Stomach (tissue), 9 donors: ENCODE data around the gene NOXRED1. TPM values are rescaled to one million over a fixed set of nuclear protein-coding genes. Genes with fewer than 3 reads are reported as not detected.

Experiments
- DNase-seq, 2 donors: peaks; one replicate each; pipeline versions ENCODE4 v3.0.0 to v3.0.0-alpha.2; 2013 to 2019
- H3K27ac ChIP-seq, 5 donors: fragments of 200-600 bp in 4 of 5; sonication (generic) in 4 of 5; one replicate each; pipeline ENCODE4 v1.5.1; 2013 to 2019; ENCODE audit warnings: mild to moderate bottlenecking in 1 of 5, moderate library complexity in 1 of 5
- H3K27me3 ChIP-seq, 3 donors: fragments of 200-600 bp; sonication (generic); one replicate each; pipeline ENCODE4 v1.5.1; 2017 to 2019; ENCODE audit warnings: mixed run types in 1 of 3
- H3K36me3 ChIP-seq, 4 donors: fragments of 200-600 bp; sonication (generic); 1 replicate in 3 of 4; 2 replicates in 1 of 4; pipeline ENCODE4 v1.5.1; 2016 to 2019
- H3K4me1 ChIP-seq, 4 donors: fragments of 200-600 bp; sonication (generic); one replicate each; pipeline ENCODE4 v1.5.1; 2016 to 2019
- H3K4me3 ChIP-seq, 4 donors: fragments of 200-600 bp; sonication (generic) in 3 of 4; one replicate each; pipeline ENCODE4 v1.5.1; 2016 to 2019; ENCODE audit warnings: mild to moderate bottlenecking in 1 of 4
- H3K9me3 ChIP-seq, 4 donors: fragments of 200-600 bp; sonication (generic); one replicate each; pipeline ENCODE4 v1.5.1; 2016 to 2019
- EP300 ChIP-seq: sonication (generic); formaldehyde crosslinking; IDR thresholded peaks from one replicate; pipeline ENCODE4 v1.6.1; 2017; ENCODE audit warnings: antibody characterized with exemption
- POLR2A ChIP-seq, 4 donors: fragments of 450-650 bp; IDR thresholded peaks; one replicate each; pipeline ENCODE4 v1.6.1; 2016; ENCODE audit warnings: antibody characterized with exemption in 4 of 4, control low read depth in 2 of 4, mild to moderate bottlenecking in 1 of 4, moderate library complexity in 1 of 4
- POLR2AphosphoS5 ChIP-seq, 3 donors: sonication (generic); formaldehyde crosslinking; IDR thresholded peaks; one replicate each; pipeline ENCODE4 v1.6.1; 2016; ENCODE audit warnings: antibody characterized with exemption in 3 of 3
- WGBS, 5 donors: extraction: QIAGEN DNeasy Blood & Tissue Kit in 3 of 5; methylation state at CpG; one replicate each; pipeline versions ENCODE4 v1.1.5 to v1.1.7; 2013 to 2018; 5-methylcytosine and 5-hydroxymethylcytosine counted together
- intact Hi-C: fragments of 100-400 bp; cut with DNase I; formaldehyde crosslinking; loops from one replicate; pipeline ENCODE4 v1.15.1; 2023; ENCODE audit warnings: low total_unique reads
- polyA plus RNA-seq, 3 donors: library from polyadenylated mRNA; stranded (reverse); fragments of 200-250 nt; gene quantifications; one replicate each; pipeline ENCODE4 v1.2.3, GENCODE V29; 2013
- total RNA-seq, 5 donors: library from RNA; depleted of rRNA; stranded (reverse); fragments of >200 nt; gene quantifications; one replicate each; pipeline versions ENCODE4 v1.1.0 to v1.2.3, GENCODE V29; 2014 to 2016
- TF ChIP-seq, protein P1 (sequence below), 7 experiments: fragments of 450-650 bp in 4 of 7; fragments of 200-600 bp in 3 of 7; sonication (generic) in 3 of 7; IDR thresholded peaks; one replicate each; pipeline ENCODE4 v1.5.1; 2016 to 2019; ENCODE audit warnings: antibody characterized with exemption in 7 of 7, control low read depth in 2 of 7, mild to moderate bottlenecking in 1 of 7
- donor health status: healthy with polysubstance abuse.
- donor health status: Bipolar disorder and iron deficiency.
- donor health status: healthy.

Gene NOXRED1
- total and polyA plus RNA-seq, 8 donors: 0.08 to 0.46 (median 0.18) TPM; not detected in 5

DNA sequence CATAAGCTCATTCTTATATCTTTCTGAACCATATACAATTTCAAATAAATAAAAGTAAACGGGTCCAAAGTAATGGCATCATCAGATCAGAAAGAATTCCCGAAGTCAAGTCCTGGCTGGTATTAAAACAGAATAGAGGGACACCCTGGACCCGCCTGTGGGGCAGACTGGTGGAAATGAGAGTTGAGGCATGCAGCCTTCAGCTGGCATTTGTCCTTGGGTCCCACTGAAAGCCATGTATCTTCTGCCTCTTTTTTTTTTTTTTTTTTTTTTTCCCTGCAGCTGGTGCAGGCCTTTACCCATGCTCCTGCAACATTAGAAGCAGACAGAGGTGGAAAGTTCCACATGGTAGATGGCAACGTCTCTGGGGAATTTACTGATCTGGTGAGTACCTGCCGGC is 44.5 kb upstream of the NOXRED1 start:
- Histone ChIP-seq H3K36me3 (peaks cover 56 to 76% (median 75%) of the 10 kb centered on the region in 4 donors), H3K4me3 (no peak overlapping the region), H3K9me3 (no peaks in the 10 kb centered on the region), H3K27me3 (no peaks in the 10 kb centered on the region), H3K4me1 (no peaks in the 10 kb centered on the region), H3K27ac (no peak overlapping the region)
- 86 to 91% (median 87%) methylated on average over 5 of the region's 5 CpGs for WGBS, 5 donors
- intact Hi-C loops: no loop called here
- DNase-seq: no peak
- TF ChIP-seq POLR2AphosphoS5 (IDR thresholded peaks at IDR 0.05) (no peak), EP300 (no peak), POLR2A (IDR thresholded peaks at IDR 0.05) (no peak)
- TF ChIP-seq, protein P1, sequence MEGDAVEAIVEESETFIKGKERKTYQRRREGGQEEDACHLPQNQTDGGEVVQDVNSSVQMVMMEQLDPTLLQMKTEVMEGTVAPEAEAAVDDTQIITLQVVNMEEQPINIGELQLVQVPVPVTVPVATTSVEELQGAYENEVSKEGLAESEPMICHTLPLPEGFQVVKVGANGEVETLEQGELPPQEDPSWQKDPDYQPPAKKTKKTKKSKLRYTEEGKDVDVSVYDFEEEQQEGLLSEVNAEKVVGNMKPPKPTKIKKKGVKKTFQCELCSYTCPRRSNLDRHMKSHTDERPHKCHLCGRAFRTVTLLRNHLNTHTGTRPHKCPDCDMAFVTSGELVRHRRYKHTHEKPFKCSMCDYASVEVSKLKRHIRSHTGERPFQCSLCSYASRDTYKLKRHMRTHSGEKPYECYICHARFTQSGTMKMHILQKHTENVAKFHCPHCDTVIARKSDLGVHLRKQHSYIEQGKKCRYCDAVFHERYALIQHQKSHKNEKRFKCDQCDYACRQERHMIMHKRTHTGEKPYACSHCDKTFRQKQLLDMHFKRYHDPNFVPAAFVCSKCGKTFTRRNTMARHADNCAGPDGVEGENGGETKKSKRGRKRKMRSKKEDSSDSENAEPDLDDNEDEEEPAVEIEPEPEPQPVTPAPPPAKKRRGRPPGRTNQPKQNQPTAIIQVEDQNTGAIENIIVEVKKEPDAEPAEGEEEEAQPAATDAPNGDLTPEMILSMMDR (IDR thresholded peaks at IDR 0.05): no peak

DNA sequence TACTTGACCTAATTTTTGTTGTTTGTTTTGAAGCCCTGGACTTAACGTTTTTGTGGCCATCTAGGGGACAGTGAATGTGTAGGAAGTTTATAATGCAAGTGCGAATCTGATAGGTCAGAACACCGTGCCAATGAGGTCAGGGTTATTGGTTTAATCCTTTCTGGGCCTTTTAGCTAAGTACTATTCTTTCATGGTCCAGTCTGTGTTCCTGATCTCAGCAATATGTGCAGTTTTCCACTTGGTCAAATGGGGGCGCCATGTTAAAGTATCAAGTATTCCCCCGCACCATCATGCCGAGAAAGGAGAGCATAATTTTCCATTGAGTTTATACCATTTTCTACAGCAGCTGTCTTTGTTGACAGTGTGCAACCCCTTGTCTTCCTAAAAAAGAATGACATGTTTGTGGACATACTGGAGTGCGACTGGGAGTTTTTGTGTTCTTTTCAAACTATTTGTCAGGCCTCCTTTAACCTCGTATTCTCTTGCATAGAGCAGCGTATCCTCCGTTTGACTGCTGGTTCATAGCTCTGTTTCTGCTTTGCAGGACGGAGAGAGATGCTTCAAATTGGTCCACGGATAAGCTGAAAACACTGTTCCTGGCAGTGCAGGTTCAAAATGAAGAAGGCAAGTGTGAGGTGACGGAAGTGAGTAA is 35.9 kb upstream of the NOXRED1 start:
- peak overlapping the region in 1 of 5 donors; percentile 93 for H3K27ac ChIP-seq
- TF ChIP-seq, protein P1 (IDR thresholded peaks at IDR 0.05): peak in 3 of 7 experiments; percentile 25 to 36 (median 34)
- no peak for TF ChIP-seq POLR2AphosphoS5 (IDR thresholded peaks at IDR 0.05)
- H3K27me3 ChIP-seq: no peaks in the 10 kb centered on the region
- H3K9me3 ChIP-seq: no peaks in the 10 kb centered on the region
- peaks cover 46 to 49% (median 47%) of the 10 kb centered on the region in 4 donors for H3K36me3 ChIP-seq
- peaks cover 13 to 49% (median 35%) of the 10 kb centered on the region in 4 donors for H3K4me1 ChIP-seq
- 28 to 32% (median 31%) methylated on average over 13 of the region's 13 CpGs for WGBS, 5 donors
- peak; percentile 66 to 84 for DNase-seq
- peak overlapping the region; percentile 87 to 98 (median 98) for H3K4me3 ChIP-seq
- intact Hi-C loops: loop anchor here (10.0 kb wide), 2 partner anchors 86 to 134 kb away; partner anchors contain the start of genes GSTZ1 and POMT2

DNA sequence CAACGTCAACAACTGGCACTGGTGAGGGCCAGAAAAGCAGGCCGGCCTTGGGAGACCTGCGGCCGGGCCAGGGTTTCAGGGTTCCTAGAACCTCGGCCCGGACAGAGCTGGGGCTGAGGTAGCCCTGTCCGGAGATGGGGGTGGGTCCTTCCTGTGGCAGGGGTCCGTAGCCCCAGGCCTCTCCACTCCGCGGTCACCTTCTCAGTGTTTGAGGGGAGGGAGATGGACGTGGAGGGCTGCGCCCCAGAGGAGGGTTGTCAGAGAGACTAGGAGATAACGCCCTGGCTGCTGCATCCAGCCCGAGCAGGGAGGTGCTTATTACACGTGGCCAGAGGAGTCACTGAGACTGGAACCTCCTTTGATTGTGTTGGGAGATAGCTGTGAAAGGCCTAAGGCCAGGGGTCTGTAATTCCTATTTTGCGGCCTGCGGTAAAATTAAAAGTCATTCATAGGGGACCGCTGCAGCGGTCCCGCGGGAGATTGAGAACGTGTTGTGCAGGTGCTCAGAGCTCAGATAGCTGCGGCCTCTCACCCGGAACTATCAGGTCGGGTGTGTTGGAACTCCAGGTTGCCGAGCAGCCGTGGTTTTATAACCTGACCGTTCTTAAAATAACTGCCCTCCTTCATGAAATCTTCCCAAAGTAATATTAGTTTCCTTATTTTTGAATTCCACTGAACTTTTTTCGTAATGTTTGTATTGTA is 35.1 kb upstream of the NOXRED1 start:
- peaks cover 39 to 46% (median 43%) of the 10 kb centered on the region in 4 donors for H3K36me3 ChIP-seq
- no peaks in the 10 kb centered on the region for H3K9me3 ChIP-seq
- intact Hi-C loops: loop anchor here (10.0 kb wide), 2 partner anchors 86 to 134 kb away; partner anchors contain the start of genes GSTZ1 and POMT2
- H3K4me1 ChIP-seq: peaks cover 13 to 49% (median 35%) of the 10 kb centered on the region in 4 donors
- 0 to 1% (median 1%) methylated on average over 24 to 29 of the region's 29 CpGs for WGBS, 5 donors
- no peak for TF ChIP-seq EP300
- TF ChIP-seq POLR2A (IDR thresholded peaks at IDR 0.05): no peak
- TF ChIP-seq, protein P1 (IDR thresholded peaks at IDR 0.05): no peak
- TF ChIP-seq POLR2AphosphoS5 (IDR thresholded peaks at IDR 0.05): no peak
- peak overlapping the region; percentile 87 to 98 (median 98) for H3K4me3 ChIP-seq
- peak; percentile 43 to 61 for DNase-seq
- H3K27me3 ChIP-seq: no peaks in the 10 kb centered on the region
- H3K27ac ChIP-seq: peak overlapping the region; percentile 91 to 96 (median 93)

DNA sequence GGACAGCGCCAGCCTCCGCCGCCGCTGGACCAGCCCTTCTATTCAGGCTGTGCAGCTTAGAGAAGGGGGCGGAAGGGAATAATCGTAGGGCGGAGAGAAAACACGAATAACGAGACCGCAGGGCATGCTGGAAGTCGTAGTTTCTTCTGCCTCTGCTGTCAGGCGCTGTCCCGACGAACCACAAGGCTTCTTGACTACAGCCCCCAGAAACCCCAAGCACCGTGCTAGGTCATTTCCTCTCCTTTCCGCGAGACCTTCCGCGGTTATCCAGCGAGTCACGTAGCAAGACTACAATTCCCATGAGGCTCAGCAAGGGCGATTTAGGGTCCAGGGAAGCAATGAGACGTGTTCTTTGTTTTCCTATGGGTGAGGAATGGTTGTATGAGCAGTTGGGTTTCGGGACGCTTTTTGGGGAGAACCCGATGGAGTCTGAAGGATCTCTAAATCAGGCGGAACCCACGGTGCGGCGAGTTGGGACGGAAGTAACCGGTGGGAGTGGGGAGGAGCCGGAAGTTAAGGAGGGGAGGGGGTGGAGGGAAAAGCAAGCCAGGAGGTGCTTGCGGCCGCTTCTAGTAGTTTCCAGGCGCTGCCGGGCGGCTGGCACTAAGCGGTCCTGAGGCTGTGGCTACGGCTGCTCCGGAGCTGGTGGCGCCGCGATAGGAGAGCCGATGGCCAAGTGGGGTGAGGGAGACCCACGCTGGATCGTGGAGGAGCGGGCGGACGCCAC is 34.4 kb upstream of the NOXRED1 start, which contains the start of the genes AHSA1 and VIPAS39:
Gene AHSA1 (plus strand): TSS at position 572 of the 727 bp plus-strand sequence. CDS start 97 bp downstream, at position 669.
Gene VIPAS39 (minus strand): TSS at position 80 of the 727 bp plus-strand sequence. CDS start 3,499 bp downstream, outside the sequence.
- WGBS, 5 donors: 0 to 1% (median 0%) methylated on average over 48 to 50 of the region's 50 CpGs
- Histone ChIP-seq H3K4me3 (peak within 1 kb of the TSS; percentile 87 to 98 (median 98)), H3K27me3 (no peaks in the 10 kb centered on the region), H3K4me1 (peaks cover 13 to 49% (median 35%) of the 10 kb centered on the region in 4 donors), H3K36me3 (peaks cover 39 to 46% (median 43%) of the 10 kb centered on the region in 4 donors), H3K9me3 (no peaks in the 10 kb centered on the region), H3K27ac (peak within 1 kb of the TSS; percentile 91 to 96 (median 93))
- peak; percentile 95 to 99 for DNase-seq
- TF ChIP-seq EP300 (no peak), POLR2AphosphoS5 (IDR thresholded peaks at IDR 0.05) (peak; percentile 41 to 86 (median 70)), POLR2A (IDR thresholded peaks at IDR 0.05) (peak in 2 of 4 donors; percentile 44 to 54)
- TF ChIP-seq, protein P1 (IDR thresholded peaks at IDR 0.05): peak in 1 of 7 experiments; percentile 18
- intact Hi-C loops: loop anchor here (10.0 kb wide), 2 partner anchors 87 to 133 kb away; partner anchors contain the start of genes GSTZ1 and POMT2
